GM18508 (cell line): ENCODE data around the gene ATP7A.
"Not testable (repeated sequence)": the region's sequence is repeated elsewhere in the genome, so short reads cannot be mapped to it uniquely, and the experiment has no call there.

ENCODE experiments used
- ATAC-seq: cut with Tn5 transposase; IDR thresholded peaks from one replicate; pipeline ENCODE4 v1.9.1; 2021; ENCODE audit warnings: moderate number of reproducible peaks; ENCODE audit not compliant: insufficient read depth, unreplicated experiment

The ATP7A gene

DNA sequence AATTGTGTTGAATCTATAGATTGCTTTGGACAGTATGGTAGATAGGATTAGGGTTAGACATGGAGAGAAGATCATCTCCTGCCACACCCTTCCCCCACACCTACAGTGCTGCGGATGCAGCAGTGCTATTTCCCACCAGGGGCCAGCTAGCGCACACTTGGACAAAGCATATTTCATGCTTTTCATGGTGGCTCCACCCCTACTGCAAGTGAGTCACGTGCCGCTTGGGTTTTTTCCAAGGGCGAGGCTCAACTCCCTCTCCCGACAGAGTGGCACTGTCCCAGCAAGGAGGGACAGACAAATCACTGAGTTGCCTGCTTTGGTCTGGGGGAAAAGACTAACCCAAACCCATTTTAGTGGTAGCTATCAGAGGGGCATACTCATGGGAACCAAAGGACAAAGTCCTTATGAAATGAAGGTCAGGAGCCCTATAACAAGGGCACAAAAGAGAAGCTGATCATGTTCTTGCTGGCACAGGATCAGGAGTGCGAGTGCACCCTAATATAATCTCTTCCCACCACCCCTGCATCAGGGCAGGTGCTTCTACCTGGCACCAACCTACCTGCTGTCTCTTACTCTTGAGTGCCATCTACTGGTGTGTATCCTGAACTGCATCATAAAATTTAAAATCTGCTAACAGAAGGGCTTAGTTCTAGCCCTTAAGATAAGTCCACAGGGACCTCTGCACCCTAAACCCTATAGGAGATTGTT, 114.0 kb downstream of the ATP7A start:
- no peak for ATAC-seq

DNA sequence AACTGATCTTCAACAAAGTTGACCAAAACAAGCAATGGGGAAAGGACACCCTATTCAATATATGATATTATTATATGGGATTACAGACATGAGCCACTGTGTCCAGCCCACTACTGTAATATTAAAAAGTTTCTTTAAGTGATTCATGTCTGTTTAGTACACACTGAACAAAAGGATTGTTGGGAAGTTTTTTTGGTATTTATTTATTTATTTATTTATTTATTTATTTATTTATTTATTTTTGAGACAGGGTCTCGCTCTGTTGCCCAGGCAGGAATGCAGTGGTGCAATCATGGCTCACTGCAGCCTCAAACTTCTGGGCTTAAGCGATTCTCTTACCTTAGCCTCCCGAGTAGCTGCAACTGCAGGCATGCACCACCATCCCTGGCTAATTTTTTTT, 117.3 kb downstream of the ATP7A start:
- ATAC-seq = no peak

DNA sequence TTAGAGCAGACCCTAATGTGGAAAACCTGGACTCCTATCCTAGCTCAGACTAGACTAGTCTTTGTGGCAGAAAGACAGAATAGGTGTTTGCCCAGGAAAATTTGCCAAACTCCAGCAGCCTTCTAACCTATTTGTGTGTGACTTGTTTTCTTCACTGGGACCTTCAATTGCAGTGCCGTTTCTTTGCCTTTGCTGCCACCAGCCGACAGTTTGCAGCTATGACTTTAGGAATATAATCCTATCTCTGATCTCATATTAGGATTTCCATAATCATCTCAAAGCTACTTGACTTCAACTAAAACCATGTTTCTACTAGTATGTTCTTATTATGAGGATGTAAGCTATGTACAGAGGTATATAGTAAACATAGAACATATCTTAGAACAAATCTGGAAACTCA, 119.2 kb downstream of the ATP7A start:
- ATAC-seq = no peak

DNA sequence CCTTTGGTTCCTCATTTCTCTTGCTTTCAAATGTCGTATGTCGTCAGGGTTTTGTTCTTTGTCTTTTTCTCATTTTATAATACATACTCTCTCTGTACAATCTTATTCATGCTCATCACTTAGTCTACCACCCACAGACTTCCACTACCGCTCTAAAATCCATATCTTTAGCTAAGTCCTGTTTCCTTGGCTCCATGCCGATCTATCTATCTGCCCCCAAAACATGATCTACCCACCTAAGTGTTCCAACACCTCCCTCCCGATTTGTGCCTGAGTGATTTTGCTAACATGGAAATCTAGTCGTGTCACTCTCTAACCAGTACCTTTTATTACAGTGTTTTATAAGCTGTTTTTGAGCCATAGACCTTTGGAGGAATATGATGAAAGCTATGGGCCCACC, 124.6 kb downstream of the ATP7A start:
- ATAC-seq = no peak

DNA sequence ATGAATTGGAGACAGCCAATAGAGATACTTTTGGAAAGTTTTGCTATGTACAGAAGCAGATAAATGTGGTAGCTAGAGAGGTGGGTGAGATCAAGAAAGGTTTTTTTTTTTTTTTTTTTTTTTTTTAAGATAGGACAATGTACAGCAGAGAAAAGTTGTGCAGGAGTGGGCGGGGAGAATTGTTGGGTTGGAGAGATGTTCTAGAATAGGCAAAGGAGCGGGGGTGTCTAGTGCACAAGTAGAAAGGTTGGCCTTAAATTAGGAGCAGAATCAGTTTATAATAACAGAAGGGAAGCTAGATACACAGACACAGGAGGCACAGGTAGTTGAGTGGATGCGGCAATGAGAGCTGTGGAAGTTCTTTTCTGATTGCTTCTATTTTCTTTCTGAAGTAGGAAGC, 127.4 kb downstream of the ATP7A start:
- ATAC-seq = no peak

DNA sequence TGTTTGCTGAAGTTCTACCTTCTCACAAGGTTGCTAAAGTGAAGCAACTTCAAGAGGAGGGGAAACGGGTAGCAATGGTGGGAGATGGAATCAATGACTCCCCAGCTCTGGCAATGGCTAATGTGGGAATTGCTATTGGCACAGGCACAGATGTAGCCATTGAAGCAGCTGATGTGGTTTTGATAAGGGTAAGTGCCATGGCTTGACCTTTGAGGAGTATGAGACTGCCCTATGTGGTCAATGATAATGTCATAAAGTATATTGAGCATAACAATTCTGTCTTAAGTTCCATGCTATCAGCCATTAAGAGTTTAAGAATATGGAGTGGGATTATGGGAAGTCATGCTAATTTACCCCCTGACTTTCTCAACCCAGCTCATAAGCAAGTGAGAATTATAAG, 132.1 kb downstream of the ATP7A start:
- no peak for ATAC-seq

DNA sequence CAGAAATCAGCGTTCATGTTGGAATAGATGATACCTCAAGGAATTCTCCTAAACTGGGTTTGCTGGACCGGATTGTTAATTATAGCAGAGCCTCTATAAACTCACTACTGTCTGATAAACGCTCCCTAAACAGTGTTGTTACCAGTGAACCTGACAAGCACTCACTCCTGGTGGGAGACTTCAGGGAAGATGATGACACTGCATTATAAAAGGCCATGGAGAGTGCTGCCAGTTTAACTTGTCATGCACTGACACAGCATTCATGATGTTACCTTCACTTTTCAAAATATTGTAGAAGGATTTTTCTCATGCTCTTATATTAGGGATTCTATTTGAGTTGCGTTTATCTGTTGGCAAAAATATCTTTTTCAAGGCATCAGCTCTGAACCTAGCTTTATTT, 135.9 kb downstream of the ATP7A start:
- no peak for ATAC-seq

DNA sequence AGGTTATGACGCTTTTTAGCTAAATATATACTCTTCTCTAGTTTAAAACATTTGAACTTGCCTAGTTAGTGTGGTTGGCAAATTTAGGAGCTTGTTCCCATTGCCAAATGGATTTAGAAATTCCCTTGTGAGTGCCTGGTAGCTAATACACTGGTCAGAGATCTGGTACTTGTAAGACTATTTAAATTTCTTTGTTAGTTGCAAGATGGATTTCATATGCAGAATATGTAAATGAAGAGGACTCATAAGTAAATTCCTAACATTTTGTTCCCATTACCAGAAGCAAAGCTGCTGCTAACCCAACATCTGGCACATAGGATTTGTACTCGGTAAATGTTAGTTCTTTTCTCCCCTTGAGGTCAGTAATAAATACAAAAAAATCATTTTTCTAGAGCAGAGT, 137.6 kb downstream of the ATP7A start:
- no peak for ATAC-seq

DNA sequence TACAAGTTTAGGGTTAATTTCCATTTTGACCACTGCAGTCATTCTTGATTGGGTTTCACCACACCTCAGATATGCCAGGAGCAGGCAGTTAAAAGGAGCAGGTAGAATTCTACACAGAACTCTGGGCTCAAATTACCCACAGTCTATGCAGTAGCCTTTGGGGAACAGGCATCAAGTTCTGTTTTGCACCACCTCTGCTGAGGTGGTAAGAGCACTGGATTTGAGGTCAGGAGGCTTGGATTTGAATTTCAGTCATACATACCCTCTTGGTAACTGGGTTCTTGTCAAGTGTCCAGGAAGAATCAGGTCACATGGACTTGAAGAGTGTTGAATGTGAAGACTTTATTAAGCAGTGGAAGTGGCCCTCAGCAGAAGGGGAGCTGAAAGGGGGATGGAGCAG, 153.2 kb downstream of the ATP7A start:
- no peak for ATAC-seq

DNA sequence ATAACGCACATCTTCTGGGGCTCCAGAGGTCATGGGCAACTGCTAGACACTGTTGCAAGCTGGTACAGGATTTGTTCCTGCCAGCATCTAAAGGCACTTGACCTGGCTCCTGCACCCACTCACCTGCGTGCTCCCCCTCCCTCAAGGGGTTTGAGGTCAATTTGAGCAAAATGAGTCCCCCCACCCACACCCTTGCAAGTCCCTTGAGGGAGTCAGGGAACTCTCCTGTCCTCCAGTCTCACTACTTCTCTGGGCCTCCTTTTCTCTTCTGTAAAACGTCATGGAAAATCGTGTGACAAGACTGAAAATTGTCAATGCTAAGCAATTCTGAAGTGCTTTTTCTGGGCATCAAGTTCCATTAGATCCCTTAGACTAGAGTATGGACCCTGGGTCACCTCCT, 153.7 kb downstream of the ATP7A start:
- ATAC-seq = no peak

DNA sequence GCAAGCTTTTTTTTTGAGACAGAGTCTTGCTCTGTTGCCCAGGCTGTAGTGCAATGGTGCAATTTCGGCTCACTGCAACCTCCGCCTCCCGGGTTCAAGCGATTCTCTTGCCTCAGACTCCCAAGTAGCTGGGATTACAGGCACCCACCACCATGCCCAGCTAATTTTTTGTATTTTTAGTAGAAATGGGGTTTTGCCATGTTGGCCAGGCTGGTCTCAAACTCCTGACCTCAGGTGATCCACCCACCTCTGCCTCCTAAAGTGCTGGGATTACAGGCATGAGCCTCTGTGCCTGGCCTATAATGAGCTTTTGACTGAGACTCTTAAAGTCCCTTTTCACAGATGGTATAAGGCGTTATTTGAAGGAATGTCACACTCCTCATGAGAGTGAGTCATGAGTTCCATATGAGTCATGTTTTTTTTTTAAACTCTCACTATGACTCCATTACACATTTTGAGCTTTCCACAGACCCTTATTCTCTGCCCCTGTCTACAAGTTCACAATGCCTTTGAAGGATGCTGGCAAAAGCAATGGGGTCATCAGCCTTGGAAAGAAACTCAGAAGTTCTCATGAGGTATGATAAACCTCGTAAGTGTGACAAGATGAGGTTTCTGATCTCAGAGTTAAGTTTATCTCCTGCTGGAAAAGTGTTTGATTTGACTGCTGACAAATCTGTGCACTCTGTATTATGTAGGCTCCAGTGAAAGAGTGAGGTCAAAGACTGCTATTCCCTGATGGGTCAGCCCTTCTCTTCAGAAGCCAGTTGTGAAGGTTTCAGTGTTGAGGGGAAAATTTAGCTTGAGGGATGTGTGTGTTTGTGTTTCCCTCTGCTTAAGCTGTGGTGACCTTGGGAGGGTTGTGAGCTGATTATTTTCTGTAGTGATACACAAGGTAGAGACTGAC, 154.5 kb downstream of the ATP7A start:
- peak; percentile 80 for ATAC-seq

DNA sequence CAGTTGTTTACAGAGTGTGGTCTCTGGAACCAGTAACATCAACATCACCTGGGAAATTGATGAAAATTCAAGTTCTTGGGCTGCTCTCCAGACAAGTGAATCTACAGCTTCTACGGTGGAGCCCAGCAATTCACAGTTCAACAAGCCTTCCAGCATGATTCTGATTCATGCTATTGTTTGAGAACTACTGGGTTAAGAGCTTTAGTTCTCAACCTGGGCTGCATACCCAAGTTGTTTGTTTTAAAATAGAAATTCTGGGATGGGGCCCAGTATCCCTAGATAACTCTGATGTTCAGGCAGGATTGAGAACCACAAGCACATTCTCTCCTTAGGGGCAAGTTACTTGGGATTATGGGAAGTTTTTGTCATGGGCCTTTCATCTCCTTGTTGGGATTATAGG, 155.6 kb downstream of the ATP7A start:
- no peak for ATAC-seq

DNA sequence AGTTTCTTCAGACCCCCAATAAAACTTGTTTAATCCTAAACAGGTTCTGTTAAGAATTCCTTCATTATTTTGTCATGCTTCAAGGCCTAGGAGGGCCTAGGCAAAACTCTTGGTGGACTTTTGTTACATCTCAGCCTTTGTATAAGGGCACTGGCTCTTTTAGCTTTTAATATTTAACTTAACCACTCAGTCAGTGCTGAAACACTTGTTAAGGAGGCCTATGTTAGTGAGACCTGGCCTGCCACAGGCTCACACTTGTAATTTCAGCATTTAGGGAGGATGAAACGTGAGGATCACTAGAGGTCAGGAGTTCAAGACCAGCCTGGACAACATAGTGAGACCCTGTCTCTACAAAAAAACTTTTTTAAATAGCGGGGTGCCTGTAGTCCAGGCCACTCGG, 160.8 kb downstream of the ATP7A start:
- ATAC-seq = no peak

DNA sequence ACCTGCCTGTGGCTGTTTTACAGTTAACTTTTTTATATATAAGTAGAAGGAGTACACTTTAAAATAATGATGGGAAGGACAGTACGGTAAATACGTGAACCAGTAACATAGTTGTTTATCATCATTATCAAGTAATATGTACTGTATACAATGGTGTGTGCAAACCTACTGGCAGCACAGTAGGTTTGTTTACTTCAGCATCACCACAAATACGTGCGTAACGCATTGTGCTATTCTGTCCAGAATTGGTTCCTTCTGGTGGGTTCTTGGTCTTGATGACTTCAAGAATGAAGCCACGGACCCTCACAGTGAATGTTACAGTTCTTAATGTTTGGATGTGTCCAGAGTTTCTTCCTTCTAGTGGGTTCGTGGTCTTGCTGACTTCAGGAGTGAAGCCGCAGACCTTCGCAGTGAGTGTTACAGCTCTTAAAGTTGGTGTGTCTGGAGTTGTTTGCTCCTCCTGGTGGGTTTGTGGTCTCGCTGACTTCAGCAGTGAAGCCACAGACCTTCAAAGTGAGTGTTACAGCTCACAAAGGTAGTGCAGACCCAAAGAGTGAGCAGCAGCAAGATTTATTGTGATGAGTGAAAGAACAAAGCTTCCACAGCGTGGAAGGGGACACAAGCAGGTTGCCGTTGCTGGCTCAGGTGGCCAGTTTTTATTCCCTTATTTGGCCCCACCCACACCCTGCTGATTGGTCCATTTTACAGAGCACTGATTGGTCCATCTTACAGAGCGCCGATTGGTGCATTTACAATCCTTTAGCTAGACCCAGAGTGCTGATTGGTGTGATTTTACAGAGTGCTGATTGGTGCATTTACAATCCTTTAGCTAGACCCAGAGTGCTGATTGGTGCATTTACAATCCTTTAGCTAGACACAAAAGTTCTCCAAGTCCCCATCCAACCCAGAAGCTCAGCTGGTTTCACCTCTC, 162.9 kb downstream of the ATP7A start:
- ATAC-seq = not testable (repeated sequence)

DNA sequence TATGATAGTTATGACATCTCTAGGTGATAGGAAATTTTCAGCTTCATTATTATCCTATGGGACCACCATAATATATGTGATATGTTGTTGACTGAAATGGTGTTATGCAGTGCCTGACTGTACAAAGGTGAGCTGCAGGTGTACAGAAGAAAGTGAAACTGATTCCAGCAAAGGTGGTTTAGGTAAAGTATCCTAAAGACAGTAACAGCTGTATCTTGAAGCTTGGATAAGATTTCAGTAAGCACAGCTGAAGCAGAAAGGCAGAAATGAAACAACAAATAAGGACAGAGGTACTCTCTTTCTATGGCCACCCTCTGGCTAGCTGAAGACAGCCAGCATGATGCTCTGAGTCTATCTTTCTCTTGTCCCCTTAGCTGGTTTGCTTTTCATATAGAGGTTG, 163.6 kb downstream of the ATP7A start:
- no peak for ATAC-seq

DNA sequence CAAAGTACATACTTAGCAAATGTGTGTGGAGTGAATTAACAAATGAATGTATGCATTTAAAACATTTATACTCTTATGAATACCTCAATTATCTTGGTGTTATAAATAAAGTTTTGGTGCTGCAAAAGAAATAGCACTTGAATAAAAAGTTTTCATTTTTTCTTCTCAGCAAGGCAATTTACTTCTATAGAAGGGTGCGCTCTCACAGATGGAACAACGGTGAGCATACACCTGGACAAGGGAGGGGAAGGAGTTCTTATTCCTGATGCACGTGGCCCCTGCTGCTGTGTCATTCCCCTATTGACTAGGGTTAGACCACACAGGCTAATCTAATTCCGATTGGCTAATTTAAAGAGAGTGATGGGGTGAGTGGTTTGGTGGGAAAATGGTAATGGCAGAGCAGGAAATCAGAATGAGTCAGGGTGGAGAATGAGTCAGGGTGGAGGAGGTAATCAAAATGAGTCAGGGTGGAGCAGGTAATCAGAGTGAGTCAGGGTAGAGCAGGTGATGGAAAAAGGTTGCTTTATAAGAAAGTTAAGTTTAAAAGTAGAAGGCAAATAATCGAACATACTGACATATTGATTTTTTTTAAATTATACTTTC, 165.4 kb downstream of the ATP7A start:
- no peak for ATAC-seq

DNA sequence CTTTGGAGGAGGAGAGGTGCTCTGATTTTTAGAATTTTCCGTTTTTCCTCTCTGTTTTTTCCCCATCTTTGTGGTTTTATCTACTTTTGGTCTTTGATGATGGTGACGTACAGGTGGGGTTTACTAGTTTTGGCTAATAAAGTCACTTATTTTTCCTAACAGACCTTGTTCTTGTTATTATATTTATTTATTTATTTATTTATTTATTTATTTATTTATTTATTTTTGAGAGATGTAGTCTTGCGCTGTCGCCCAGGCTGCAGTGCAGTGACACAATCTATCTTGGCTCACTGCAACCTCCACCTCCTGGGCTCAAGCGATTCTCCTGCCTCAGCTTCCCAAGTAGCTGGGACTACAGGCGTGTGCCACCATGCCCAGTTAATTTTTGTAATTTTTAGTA, 170.9 kb downstream of the ATP7A start:
- not testable (repeated sequence) for ATAC-seq

DNA sequence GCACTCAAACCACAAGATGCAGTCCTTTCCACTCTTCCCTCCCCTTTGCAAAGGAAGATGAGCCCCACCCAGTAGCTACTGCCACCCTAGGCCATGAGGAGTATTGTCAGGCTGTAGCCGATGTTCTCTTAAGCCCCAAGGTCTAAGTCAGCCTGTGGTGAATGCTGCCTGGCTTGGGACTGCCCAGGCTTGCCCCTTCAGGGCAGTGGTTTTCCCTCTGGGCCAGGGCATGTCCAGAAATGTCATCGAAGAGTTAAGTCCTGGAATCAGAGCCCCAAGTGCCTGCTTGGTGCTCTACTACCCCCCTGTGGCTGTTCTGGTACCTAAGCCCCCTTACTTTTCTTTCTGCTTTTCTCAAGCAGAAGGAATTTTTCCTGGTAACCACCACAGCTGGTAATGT, 181.8 kb downstream of the ATP7A start:
- ATAC-seq = peak; percentile 59

DNA sequence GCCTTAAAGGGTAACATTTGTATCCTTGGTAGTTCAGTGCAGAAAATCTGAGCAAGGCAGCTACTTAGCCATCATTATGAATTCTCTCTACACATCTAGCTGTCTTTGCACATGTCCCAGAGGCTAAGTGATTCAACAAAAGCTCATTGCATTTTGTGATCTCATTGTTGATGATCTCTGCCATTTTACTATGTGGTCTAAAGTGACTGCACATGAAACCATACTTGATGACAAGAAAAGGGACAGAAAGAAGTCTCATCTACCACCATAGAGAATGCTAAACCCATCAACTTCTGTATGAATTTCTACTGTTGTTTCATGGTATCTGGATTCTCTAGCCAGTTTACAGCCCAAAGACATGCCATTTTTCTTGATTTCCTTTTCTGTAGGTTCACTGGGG, 187.6 kb downstream of the ATP7A start:
- no peak for ATAC-seq
